Suprapubic skin (tissue), 4 donors: ENCODE data around the gene NDUFAF2. TPM values are rescaled to one million over a fixed set of nuclear protein-coding genes. Genes with fewer than 3 reads are reported as not detected.

ENCODE experiments used
- DNase-seq, 2 donors: peaks; one replicate each; pipeline ENCODE4 v3.0.0-alpha.2; 2019; ENCODE audit warnings: low spot score in 2 of 2
- H3K27ac ChIP-seq: fragments of 200-600 bp; sonication (generic); one replicate; pipeline ENCODE4 v1.5.1; 2019
- H3K27me3 ChIP-seq: fragments of 200-600 bp; sonication (generic); one replicate; pipeline ENCODE4 v1.5.1; 2019
- H3K36me3 ChIP-seq: fragments of 200-600 bp; sonication (generic); one replicate; pipeline ENCODE4 v1.5.1; 2019
- H3K4me1 ChIP-seq: fragments of 200-600 bp; sonication (generic); one replicate; pipeline ENCODE4 v1.5.1; 2019
- H3K4me3 ChIP-seq: fragments of 200-600 bp; sonication (generic); one replicate; pipeline ENCODE4 v1.5.1; 2019; ENCODE audit warnings: mild to moderate bottlenecking
- H3K9me3 ChIP-seq: fragments of 200-600 bp; sonication (generic); one replicate; pipeline ENCODE4 v1.5.1; 2019
- EP300 ChIP-seq: sonication (generic); formaldehyde crosslinking; IDR thresholded peaks from one replicate; pipeline ENCODE4 v1.6.1; 2017; ENCODE audit warnings: antibody characterized with exemption
- POLR2A ChIP-seq, 2 donors: fragments of 450-650 bp; IDR thresholded peaks; one replicate each; pipeline ENCODE4 v1.6.1; 2017; ENCODE audit warnings: antibody characterized with exemption in 2 of 2, mild to moderate bottlenecking in 2 of 2, moderate library complexity in 2 of 2
- POLR2AphosphoS5 ChIP-seq, 3 donors: sonication (generic); formaldehyde crosslinking; IDR thresholded peaks; one replicate each; pipeline ENCODE4 v1.6.1; 2017; ENCODE audit warnings: antibody characterized with exemption in 3 of 3
- WGBS: methylation state at CpG from one replicate; pipeline ENCODE4 v1.1.5; 2018; 5-methylcytosine and 5-hydroxymethylcytosine counted together
- total RNA-seq, 4 donors: library from RNA; depleted of rRNA; stranded (reverse); fragments of >200 nt; gene quantifications; one replicate each; pipeline ENCODE4 v1.1.0, GENCODE V29; 2016
- TF ChIP-seq, protein P1 (sequence below), 2 donors: fragments of 200-600 bp in 1 of 2; fragments of 450-650 bp in 1 of 2; sonication (generic) in 1 of 2; IDR thresholded peaks; one replicate each; pipeline ENCODE4 v1.5.1; 2016 to 2019; ENCODE audit warnings: antibody characterized with exemption in 2 of 2, mild to moderate bottlenecking in 1 of 2, moderate library complexity in 1 of 2

NDUFAF2 gene
- total RNA-seq, 4 donors from 2014 or later: 15.6 to 20.4 (median 17.5) TPM

DNA sequence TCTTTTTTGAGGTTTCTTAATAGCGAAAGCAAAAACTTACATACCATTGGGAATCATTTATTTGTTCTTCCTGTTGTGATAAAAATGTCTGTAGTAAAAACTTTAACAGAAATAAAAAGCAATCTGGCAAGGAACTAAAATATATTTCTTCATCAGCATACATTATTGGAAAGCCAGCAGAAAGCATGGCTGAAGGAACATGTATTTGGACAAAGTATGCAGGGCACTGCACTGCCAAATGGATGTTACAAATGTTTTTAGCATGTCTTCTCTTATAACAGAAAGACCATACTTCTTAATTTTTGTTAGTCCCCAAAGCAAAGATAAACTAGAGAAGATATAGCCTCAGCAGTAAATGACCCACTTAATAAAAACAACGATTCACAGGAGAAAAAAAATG lies 136.7 kb downstream of the NDUFAF2 start:
- peaks cover 7% of the 10 kb centered on the region for H3K36me3 ChIP-seq
- 77% methylated on average over 2 of the region's 2 CpGs for WGBS
- TF ChIP-seq, protein P1, sequence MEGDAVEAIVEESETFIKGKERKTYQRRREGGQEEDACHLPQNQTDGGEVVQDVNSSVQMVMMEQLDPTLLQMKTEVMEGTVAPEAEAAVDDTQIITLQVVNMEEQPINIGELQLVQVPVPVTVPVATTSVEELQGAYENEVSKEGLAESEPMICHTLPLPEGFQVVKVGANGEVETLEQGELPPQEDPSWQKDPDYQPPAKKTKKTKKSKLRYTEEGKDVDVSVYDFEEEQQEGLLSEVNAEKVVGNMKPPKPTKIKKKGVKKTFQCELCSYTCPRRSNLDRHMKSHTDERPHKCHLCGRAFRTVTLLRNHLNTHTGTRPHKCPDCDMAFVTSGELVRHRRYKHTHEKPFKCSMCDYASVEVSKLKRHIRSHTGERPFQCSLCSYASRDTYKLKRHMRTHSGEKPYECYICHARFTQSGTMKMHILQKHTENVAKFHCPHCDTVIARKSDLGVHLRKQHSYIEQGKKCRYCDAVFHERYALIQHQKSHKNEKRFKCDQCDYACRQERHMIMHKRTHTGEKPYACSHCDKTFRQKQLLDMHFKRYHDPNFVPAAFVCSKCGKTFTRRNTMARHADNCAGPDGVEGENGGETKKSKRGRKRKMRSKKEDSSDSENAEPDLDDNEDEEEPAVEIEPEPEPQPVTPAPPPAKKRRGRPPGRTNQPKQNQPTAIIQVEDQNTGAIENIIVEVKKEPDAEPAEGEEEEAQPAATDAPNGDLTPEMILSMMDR (IDR thresholded peaks at IDR 0.05): no peak
- TF ChIP-seq POLR2AphosphoS5 (IDR thresholded peaks at IDR 0.05) (no peak), POLR2A (IDR thresholded peaks at IDR 0.05) (no peak), EP300 (no peak)
- H3K9me3 ChIP-seq: no peaks in the 10 kb centered on the region
- H3K4me3 ChIP-seq: no peak overlapping the region
- no peak overlapping the region for H3K27ac ChIP-seq
- DNase-seq: no peak
- no peaks in the 10 kb centered on the region for H3K27me3 ChIP-seq
- H3K4me1 ChIP-seq: no peaks in the 10 kb centered on the region

DNA sequence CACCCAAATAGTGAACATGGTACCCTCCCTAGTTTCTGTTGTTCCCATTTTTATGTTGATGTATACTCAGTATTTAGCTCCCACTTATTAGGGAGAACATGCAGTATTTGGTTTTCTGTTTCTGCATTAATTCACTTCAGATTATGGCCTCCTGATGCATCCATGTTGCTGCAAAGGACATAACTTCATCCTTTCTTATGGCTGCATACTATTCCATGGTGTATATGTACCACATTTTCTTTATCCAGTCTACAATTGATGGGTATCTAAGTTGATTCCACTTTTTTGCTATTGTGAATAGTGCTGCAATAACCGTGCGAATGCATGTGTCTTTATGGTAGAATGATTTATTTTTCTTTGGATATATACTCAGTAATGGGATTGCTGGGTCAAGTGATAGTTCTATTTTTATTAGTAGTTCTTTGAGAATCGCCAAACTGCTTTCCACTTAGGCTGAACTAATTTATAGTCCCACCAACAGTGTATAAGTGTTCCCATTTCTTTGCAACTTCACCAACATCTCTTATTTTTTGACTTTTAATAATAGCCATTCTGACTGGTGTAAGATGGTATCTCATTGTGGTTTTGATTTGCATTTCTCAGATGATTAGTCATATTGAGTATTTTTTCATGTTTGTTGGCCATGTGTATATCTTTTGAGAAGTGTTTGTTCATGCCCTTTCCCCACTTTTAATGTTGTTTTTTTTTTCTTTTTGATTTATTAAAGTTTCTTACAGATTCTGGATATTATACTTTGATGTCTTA lies 137.7 kb downstream of the NDUFAF2 start:
- Histone ChIP-seq H3K4me1 (no peaks in the 10 kb centered on the region), H3K4me3 (no peak overlapping the region), H3K9me3 (no peaks in the 10 kb centered on the region), H3K36me3 (peaks cover 7% of the 10 kb centered on the region), H3K27ac (no peak overlapping the region), H3K27me3 (no peaks in the 10 kb centered on the region)
- TF ChIP-seq EP300 (no peak), POLR2A (IDR thresholded peaks at IDR 0.05) (no peak), POLR2AphosphoS5 (IDR thresholded peaks at IDR 0.05) (no peak)
- TF ChIP-seq, protein P1 (IDR thresholded peaks at IDR 0.05): no peak
- 97% methylated on average over 3 of the region's 3 CpGs for WGBS
- DNase-seq: no peak

DNA sequence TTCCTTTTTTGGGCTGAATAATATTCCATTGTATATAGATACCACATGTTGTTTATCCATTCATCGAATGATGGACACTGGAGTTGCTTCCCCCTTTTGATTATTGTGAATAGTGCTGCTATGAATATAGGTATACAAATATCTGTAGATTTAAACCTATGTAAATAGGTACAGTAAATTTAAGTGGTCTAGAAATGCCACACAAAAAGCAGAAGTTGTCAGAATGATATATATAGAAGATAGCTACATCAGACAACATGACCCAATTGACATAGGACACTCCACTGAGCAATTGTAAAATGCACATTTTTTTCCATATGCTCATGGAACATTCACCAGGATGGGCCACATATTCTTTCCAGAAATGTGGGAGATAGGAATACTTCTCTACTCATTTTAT lies 139.7 kb downstream of the NDUFAF2 start:
- H3K9me3 ChIP-seq: no peaks in the 10 kb centered on the region
- no peak overlapping the region for H3K4me3 ChIP-seq
- DNase-seq: no peak
- H3K36me3 ChIP-seq: peaks cover 4% of the 10 kb centered on the region
- no peaks in the 10 kb centered on the region for H3K4me1 ChIP-seq
- TF ChIP-seq POLR2A (IDR thresholded peaks at IDR 0.05) (no peak), POLR2AphosphoS5 (IDR thresholded peaks at IDR 0.05) (no peak), EP300 (no peak)
- 100% methylated on average over 1 of the region's 1 CpG for WGBS
- H3K27ac ChIP-seq: no peak overlapping the region
- no peaks in the 10 kb centered on the region for H3K27me3 ChIP-seq

DNA sequence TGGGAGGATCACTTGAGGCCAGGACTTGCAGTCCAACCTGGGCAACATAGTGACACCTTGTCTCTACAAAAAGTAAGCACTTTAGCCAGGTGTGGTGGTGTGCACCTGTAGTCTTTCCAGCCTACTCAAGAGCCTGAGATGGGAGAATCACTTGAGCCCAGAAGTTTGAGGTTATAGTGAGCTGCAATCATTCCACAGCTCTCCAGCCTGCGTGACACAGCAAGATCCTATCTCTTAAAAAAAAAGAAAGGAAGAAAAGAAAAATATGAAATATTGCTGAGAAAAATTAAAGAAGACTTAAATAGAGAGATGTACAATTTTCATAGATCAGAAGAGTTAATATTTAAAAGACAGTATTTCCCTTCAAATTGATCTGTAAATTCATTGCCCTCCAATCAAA lies 140.9 kb downstream of the NDUFAF2 start:
- Histone ChIP-seq H3K36me3 (peaks cover 3% of the 10 kb centered on the region), H3K4me1 (no peaks in the 10 kb centered on the region), H3K4me3 (no peak overlapping the region), H3K9me3 (no peaks in the 10 kb centered on the region), H3K27ac (no peak overlapping the region), H3K27me3 (no peaks in the 10 kb centered on the region)
- no peak for DNase-seq
- 100% methylated on average over 1 of the region's 1 CpG for WGBS
- TF ChIP-seq EP300 (no peak), POLR2AphosphoS5 (IDR thresholded peaks at IDR 0.05) (no peak), POLR2A (IDR thresholded peaks at IDR 0.05) (no peak)
- TF ChIP-seq, protein P1 (IDR thresholded peaks at IDR 0.05): no peak

DNA sequence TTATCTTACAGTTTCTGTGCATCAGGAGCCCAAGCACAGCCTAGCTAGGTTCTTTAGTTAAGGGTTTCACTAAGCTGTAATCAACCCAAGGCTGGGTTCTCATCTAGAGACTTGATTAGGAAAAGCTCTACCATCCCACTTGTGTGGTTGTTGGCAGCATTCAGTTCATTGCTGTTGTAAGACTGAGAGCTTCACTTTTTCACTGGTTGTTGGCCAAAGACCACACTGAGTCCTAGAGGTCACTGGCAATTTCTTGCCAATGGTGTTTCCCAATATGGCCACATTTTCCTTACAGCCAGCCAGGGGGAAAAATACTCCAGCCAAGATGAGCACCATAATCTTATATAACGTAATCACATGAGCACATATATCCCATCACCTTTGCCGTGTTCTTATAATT lies 142.9 kb downstream of the NDUFAF2 start:
- H3K27me3 ChIP-seq: no peaks in the 10 kb centered on the region
- TF ChIP-seq EP300 (no peak), POLR2A (IDR thresholded peaks at IDR 0.05) (no peak), POLR2AphosphoS5 (IDR thresholded peaks at IDR 0.05) (no peak)
- TF ChIP-seq, protein P1 (IDR thresholded peaks at IDR 0.05): no peak
- H3K27ac ChIP-seq: no peak overlapping the region
- H3K36me3 ChIP-seq: peaks cover 3% of the 10 kb centered on the region
- H3K9me3 ChIP-seq: no peaks in the 10 kb centered on the region
- whole genome bisulfite sequencing: 43% methylated on average over 2 of the region's 2 CpGs
- no peaks in the 10 kb centered on the region for H3K4me1 ChIP-seq
- no peak overlapping the region for H3K4me3 ChIP-seq
- no peak for DNase-seq
